ENCODE data around the gene CCT4.
"Not testable (repeated sequence)": the region's sequence is repeated elsewhere in the genome, so short reads cannot be mapped to it uniquely, and the experiment has no call there.

CCT4 gene

GRCh38 chr2:61888267-61889055, at the start of gene CCT4:
CCT4 (minus strand) TSS chr2:61888656; CDS start chr2:61888507, 149 bp downstream.
- H3K4me3 ChIP-seq (ENCODE audit: low read depth, low read length) = peak within 1 kb of the TSS; percentile 100

GRCh38 chr2:61937886-61938285, 49.4 kb upstream of the CCT4 start:
- no peak overlapping the region for H3K4me3 ChIP-seq (ENCODE audit: low read depth, low read length)

GRCh38 chr2:61937098-61937497, 48.6 kb upstream of the CCT4 start:
- H3K4me3 ChIP-seq (ENCODE audit: low read depth, low read length) = no peak overlapping the region

- H3K4me3 ChIP-seq (ENCODE audit: low read depth, low read length) = no peak overlapping the region
Observed at GRCh38 chr2:61928826-61929461, 40.5 kb upstream of the CCT4 start.

GRCh38 chr2:61926531-61927477, 38.3 kb upstream of the CCT4 start:
- no peak overlapping the region for H3K4me3 ChIP-seq (ENCODE audit: low read depth, low read length)

- H3K4me3 ChIP-seq (ENCODE audit: low read depth, low read length) = no peak overlapping the region
Observed at GRCh38 chr2:61924895-61925663, 36.6 kb upstream of the CCT4 start.

GRCh38 chr2:61922714-61923113, 34.3 kb upstream of the CCT4 start:
- no peak overlapping the region for H3K4me3 ChIP-seq (ENCODE audit: low read depth, low read length)

- no peak overlapping the region for H3K4me3 ChIP-seq (ENCODE audit: low read depth, low read length)
Observed at GRCh38 chr2:61920548-61920947, 32.1 kb upstream of the CCT4 start.

GRCh38 chr2:61914794-61915193, 26.3 kb upstream of the CCT4 start:
- H3K4me3 ChIP-seq (ENCODE audit: low read depth, low read length) = not testable (repeated sequence)

- no peak overlapping the region for H3K4me3 ChIP-seq (ENCODE audit: low read depth, low read length)
Observed at GRCh38 chr2:61911510-61911909, 23.1 kb upstream of the CCT4 start.

GRCh38 chr2:61910603-61911002, 22.1 kb upstream of the CCT4 start:
- no peak overlapping the region for H3K4me3 ChIP-seq (ENCODE audit: low read depth, low read length)

GRCh38 chr2:61909116-61909515, 20.7 kb upstream of the CCT4 start:
- no peak overlapping the region for H3K4me3 ChIP-seq (ENCODE audit: low read depth, low read length)

GRCh38 chr2:61906186-61906470, 17.7 kb upstream of the CCT4 start:
- peak overlapping the region; percentile 92 for H3K4me3 ChIP-seq (ENCODE audit: low read depth, low read length)

- peak within 1 kb of the TSS; percentile 92 for H3K4me3 ChIP-seq (ENCODE audit: low read depth, low read length)
Observed at GRCh38 chr2:61905372-61906185, 17.1 kb upstream of the CCT4 start, which contains the start of gene COMMD1. COMMD1 (plus strand) TSS chr2:61905674; CDS start chr2:61905679, 5 bp downstream.

GRCh38 chr2:61900281-61900680, 11.8 kb upstream of the CCT4 start:
- H3K4me3 ChIP-seq (ENCODE audit: low read depth, low read length) = no peak overlapping the region

- no peak overlapping the region for H3K4me3 ChIP-seq (ENCODE audit: low read depth, low read length)
Observed at GRCh38 chr2:61898810-61899209, 10.4 kb upstream of the CCT4 start.

- H3K4me3 ChIP-seq (ENCODE audit: low read depth, low read length) = peak overlapping the region; percentile 100
Observed at GRCh38 chr2:61887717-61888266, 664 bp downstream of the CCT4 start.

GRCh38 chr2:61885896-61886603, 2.4 kb downstream of the CCT4 start:
- no peak overlapping the region for H3K4me3 ChIP-seq (ENCODE audit: low read depth, low read length)

- no peak overlapping the region for H3K4me3 ChIP-seq (ENCODE audit: low read depth, low read length)
Observed at GRCh38 chr2:61882850-61883249, 5.6 kb downstream of the CCT4 start.
